ENCODE results near the gene ARG1. TPM values are rescaled to one million over a fixed set of nuclear protein-coding genes. Genes with fewer than 3 reads are reported as not detected.

Gene ARG1
- total and polyA plus RNA-seq, 2 of the 8 experiments (the other 6 are each of a cell fraction or from before 2014, with no cell fraction given) = not detected

DNA sequence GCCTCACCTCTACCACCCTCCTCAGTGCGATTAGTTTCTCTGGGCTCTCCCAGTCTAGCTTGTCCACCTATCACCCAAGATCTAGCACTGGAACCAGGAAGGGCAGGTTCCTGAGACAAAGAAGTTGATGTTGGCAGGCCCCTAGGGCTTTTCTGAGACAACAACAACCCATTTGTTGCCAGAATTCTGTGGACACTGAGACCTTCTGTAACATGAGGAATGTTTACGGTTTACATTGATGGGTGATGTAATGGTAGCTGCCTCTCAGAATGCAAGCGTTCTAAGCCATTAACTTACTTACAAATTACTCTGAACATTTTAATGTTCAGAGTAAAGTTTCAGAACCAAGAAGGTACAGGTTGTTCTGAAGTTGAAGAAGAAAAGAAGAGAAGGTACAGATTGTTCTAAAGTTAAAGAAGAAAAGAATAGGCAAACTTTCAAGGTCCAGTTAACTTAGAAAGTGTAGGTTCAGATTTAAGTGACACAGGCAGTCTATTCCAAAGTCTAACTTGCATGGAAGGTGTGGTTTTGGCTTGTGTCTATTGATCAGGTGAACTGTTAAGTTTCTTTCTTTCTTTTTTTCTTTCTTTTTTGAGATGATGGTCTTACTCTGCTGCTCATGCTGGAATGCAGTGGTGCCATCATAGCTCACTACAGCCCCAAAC lies 58.7 kb downstream of the ARG1 start:
- H2AFZ ChIP-seq (ENCODE audit: low read length) = no peak overlapping the region
- H2BK20ac ChIP-seq (ENCODE audit: low read length) = no peak overlapping the region
- no peak overlapping the region for H3K4me2 ChIP-seq (ENCODE audit: insufficient read depth in 1 of 2, low read depth in 2 of 2, low read length in 2 of 2)
- FAIRE-seq (no peak), DNase-seq (ENCODE audit: low read depth in 1 of 2, low spot score in 2 of 2) (no peak)
- POLR2A ChIA-PET (ENCODE audit: partially characterized antibody) = no interaction called here
- no peak overlapping the region for H4K5ac ChIP-seq (ENCODE audit: insufficient read length, low read depth, low read length)
- no peak overlapping the region for H2BK120ac ChIP-seq (replicated peaks; ENCODE audit: low read depth, low read length)
- no peak overlapping the region for H3K56ac ChIP-seq (replicated peaks; ENCODE audit: insufficient read length, low read depth, low read length)
- H3K9me3 ChIP-seq (ENCODE audit: insufficient read depth in 2 of 2, low read depth in 1 of 2, low read length in 1 of 2) = no peaks in the 10 kb centered on the region
- H2BK5ac ChIP-seq (ENCODE audit: low read depth, low read length) = no peak overlapping the region
- CTCF ChIA-PET (ENCODE audit: partially characterized antibody) = interaction anchor here (0.5 kb wide), 1 partner anchor 761 kb away, joined by 4 read pairs; no protein-coding TSS in a partner anchor
- H3K4ac ChIP-seq (replicated peaks; ENCODE audit: insufficient read length, low read depth, low read length) = no peak overlapping the region
- H2BK15ac ChIP-seq (ENCODE audit: low read length) = no peak overlapping the region
- 93% methylated on average over 3 of the region's 3 CpGs; no CpG with 5 or more reads in 1 of the 2 experiments for WGBS, 2 experiments (ENCODE audit: extremely low coverage in 1 of 2, insufficient coverage in 1 of 2, insufficient read length in 1 of 2, insufficient replicate concordance in 2 of 2, low coverage in 1 of 2, low lambda C conversion rate in 2 of 2, missing lambda C conversion rate in 1 of 2)
- H3K27ac ChIP-seq (ENCODE audit: low read depth, low read length) = no peak overlapping the region
- no peak overlapping the region for H2AK5ac ChIP-seq (ENCODE audit: low read depth, low read length)
- H4K8ac ChIP-seq (ENCODE audit: extremely low read depth, insufficient read depth, low read length) = no peak overlapping the region
- H3K18ac ChIP-seq (ENCODE audit: extremely low read depth, low read length) = no peak overlapping the region
- no peaks in the 10 kb centered on the region for H3K23me2 ChIP-seq (ENCODE audit: low read depth, low read length)
- H3K4me1 ChIP-seq (replicated peaks in 1 of 4; ENCODE audit: control insufficient read depth in 3 of 4, insufficient read depth in 4 of 4, low read length in 3 of 4) = no peaks in the 10 kb centered on the region
- H3K27me3 ChIP-seq (replicated peaks in 1 of 4; ENCODE audit: control insufficient read depth in 3 of 4, extremely low read depth in 1 of 4, insufficient read depth in 3 of 4, low read length in 3 of 4) = no peaks in the 10 kb centered on the region
- H3K79me2 ChIP-seq (ENCODE audit: control insufficient read depth in 1 of 2, insufficient read depth in 2 of 2, low read length in 2 of 2) = peaks cover 0 to 3% of the 10 kb centered on the region in 2 experiments; a peak in 2 of 4 replicates
- H2BK12ac ChIP-seq (ENCODE audit: low read depth, low read length) = no peak overlapping the region
- no peaks in the 10 kb centered on the region for H4K20me1 ChIP-seq (replicated peaks in 1 of 2; ENCODE audit: control insufficient read depth in 1 of 2, insufficient read depth in 2 of 2, low read length in 2 of 2)
- H3K79me1 ChIP-seq (ENCODE audit: low read depth, low read length) = no peaks in the 10 kb centered on the region
- no peak overlapping the region for H3K23ac ChIP-seq (ENCODE audit: insufficient read length)
- no peak overlapping the region for H3K4me3 ChIP-seq (ENCODE audit: extremely low read depth in 1 of 4, insufficient read depth in 2 of 4, low read depth in 3 of 4, low read length in 4 of 4)
- H3K36me3 ChIP-seq (ENCODE audit: control insufficient read depth in 2 of 4, insufficient read depth in 4 of 4, low read length in 3 of 4) = no peaks in the 10 kb centered on the region
- no peak overlapping the region for H3K9ac ChIP-seq (replicated peaks in 1 of 4; ENCODE audit: extremely low read depth in 1 of 4, low read depth in 3 of 4, low read length in 3 of 4)
- no peak overlapping the region for H3K14ac ChIP-seq (ENCODE audit: insufficient read length)
- no peak overlapping the region for H4K91ac ChIP-seq (replicated peaks; ENCODE audit: insufficient read length, low read length)
- TF ChIP-seq, protein P1, sequence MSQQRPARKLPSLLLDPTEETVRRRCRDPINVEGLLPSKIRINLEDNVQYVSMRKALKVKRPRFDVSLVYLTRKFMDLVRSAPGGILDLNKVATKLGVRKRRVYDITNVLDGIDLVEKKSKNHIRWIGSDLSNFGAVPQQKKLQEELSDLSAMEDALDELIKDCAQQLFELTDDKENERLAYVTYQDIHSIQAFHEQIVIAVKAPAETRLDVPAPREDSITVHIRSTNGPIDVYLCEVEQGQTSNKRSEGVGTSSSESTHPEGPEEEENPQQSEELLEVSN (IDR thresholded peaks at IDR 0.05) = no peak
- TF ChIP-seq EP300 (IDR thresholded peaks at IDR 0.05; ENCODE audit: borderline replicate concordance in 1 of 2, low read depth in 2 of 2, low read length in 2 of 2) (no peak), CTBP2 (IDR thresholded peaks at IDR 0.05; ENCODE audit: borderline replicate concordance, insufficient read depth, insufficient read length, low read length) (no peak), PHF8 (conservative IDR thresholded peaks at IDR 0.05; ENCODE audit: low read depth, low read length) (no peak), TEAD4 (IDR thresholded peaks at IDR 0.05; ENCODE audit: low read depth, low read length) (no peak), RXRA (IDR thresholded peaks at IDR 0.05; ENCODE audit: insufficient read depth, low read depth, low read length) (no peak), SAP30 (IDR thresholded peaks at IDR 0.05; ENCODE audit: insufficient read depth, insufficient replicate concordance, low read length) (no peak), ZNF274 (IDR thresholded peaks at IDR 0.05; ENCODE audit: borderline replicate concordance, extremely low read depth, low read length) (no peak), TAF7 (optimal IDR thresholded peaks at IDR 0.05; ENCODE audit: borderline replicate concordance, low read depth, low read length) (no peak), SP4 (IDR thresholded peaks at IDR 0.05; ENCODE audit: low read length) (no peak), SP1 (IDR thresholded peaks at IDR 0.05; ENCODE audit: low read depth, low read length) (no peak), CHD1 (IDR thresholded peaks at IDR 0.05; ENCODE audit: low read depth, low read length) (no peak), YY1 (IDR thresholded peaks at IDR 0.05; ENCODE audit: low read depth, low read length) (no peak)

All from H1 (cell line).